Fibroblast of lung (primary cell): ENCODE data around the gene RIMS4. TPM values are rescaled to one million over a fixed set of nuclear protein-coding genes. Genes with fewer than 3 reads are reported as not detected.

Experiments used
- DNase-seq, 2 donors: peaks; one replicate each; pipeline versions ENCODE4 v3.0.0 to v3.0.0-alpha.2; 2010; ENCODE audit warnings: low read depth in 2 of 2
- H2AFZ ChIP-seq: 2 replicates; pipeline ENCODE4 v1.5.1; 2012; ENCODE audit warnings: low read length, control low read depth, inconsistent platforms
- H3K27ac ChIP-seq: 2 replicates; pipeline ENCODE4 v1.5.1; 2011; ENCODE audit warnings: low read length, control low read depth; ENCODE audit not compliant: insufficient read depth
- H3K27me3 ChIP-seq: 2 replicates; pipeline ENCODE4 v1.5.1; 2011; ENCODE audit warnings: mild to moderate bottlenecking, low read length; ENCODE audit not compliant: control insufficient read depth, insufficient read depth
- H3K36me3 ChIP-seq: 2 replicates; pipeline ENCODE4 v1.5.1; 2011; ENCODE audit warnings: low read length; ENCODE audit not compliant: control insufficient read depth, insufficient read depth
- H3K4me1 ChIP-seq: 2 replicates; pipeline ENCODE4 v1.5.1; 2011; ENCODE audit warnings: low read length; ENCODE audit not compliant: control insufficient read depth, insufficient read depth; ENCODE audit errors: extremely low read depth
- H3K4me2 ChIP-seq: 2 replicates; pipeline ENCODE4 v1.5.1; 2011; ENCODE audit warnings: low read length, control low read depth; ENCODE audit not compliant: insufficient read depth; ENCODE audit errors: extremely low read depth
- H3K4me3 ChIP-seq, 4 experiments: fragments of 200-600 bp in 1 of 4; sonication (generic) in 1 of 4; replicated peaks in 1 of 4; 2 replicates each; pipeline ENCODE4 v1.5.1; 2011 to 2016; ENCODE audit warnings: low read length in 4 of 4, low read depth in 3 of 4, mild to moderate bottlenecking in 3 of 4, control low read depth in 2 of 4, inconsistent platforms in 1 of 4, mixed read lengths in 1 of 4; ENCODE audit not compliant: insufficient read depth in 1 of 4; ENCODE audit errors: control extremely low read depth in 1 of 4
- H3K79me2 ChIP-seq: 2 replicates; pipeline ENCODE4 v1.5.1; 2012; ENCODE audit warnings: mild to moderate bottlenecking, low read length, inconsistent platforms; ENCODE audit not compliant: control insufficient read depth, insufficient read depth
- H3K9ac ChIP-seq: 2 replicates; pipeline ENCODE4 v1.5.1; 2011; ENCODE audit warnings: mild to moderate bottlenecking, low read length, control low read depth; ENCODE audit not compliant: insufficient read depth
- H3K9me3 ChIP-seq: 2 replicates; pipeline ENCODE4 v1.5.1; 2012; ENCODE audit warnings: low read depth, low read length; ENCODE audit not compliant: control insufficient read depth, insufficient read depth
- H4K20me1 ChIP-seq: 2 replicates; pipeline ENCODE4 v1.5.1; 2011; ENCODE audit warnings: low read length; ENCODE audit not compliant: control insufficient read depth, insufficient read depth; ENCODE audit errors: extremely low read depth
- CTCF ChIP-seq, 2 donors: IDR thresholded peaks in 1 of 2; conservative IDR thresholded peaks in 1 of 2; 1 replicate in 1 of 2; 2 replicates in 1 of 2; pipeline ENCODE4 v1.5.1; 2011 to 2012; ENCODE audit warnings: low read length in 2 of 2, control low read depth in 1 of 2, inconsistent platforms in 1 of 2, low read depth in 1 of 2, mild to moderate bottlenecking in 1 of 2
- EZH2 ChIP-seq: IDR thresholded peaks from 2 replicates; pipeline ENCODE4 v1.5.1; 2012; ENCODE audit warnings: low read length, control low read depth, mild to moderate bottlenecking; ENCODE audit errors: missing control alignments
- polyA plus RNA-seq, 2 donors: library from polyadenylated mRNA; depleted of rRNA in 1 of 2; stranded (reverse) in 1 of 2; unstranded in 1 of 2; fragments of >200 nt; gene quantifications; 2 replicates each; pipeline ENCODE4 v1.2.1, GENCODE V29; 2011 to 2012; ENCODE audit warnings: missing spikeins in 1 of 2
- total RNA-seq: library from RNA; depleted of rRNA; stranded (reverse); fragments of >200 nt; gene quantifications from 2 replicates; pipeline ENCODE4 v1.2.1, GENCODE V29; 2014

RIMS4 gene
- total and polyA plus RNA-seq, 2 donors (not counting 1 experiment from before 2014, with no cell fraction given) = under 0.01 to 0.03 TPM

GRCh38 chr20:44850272-44850671, 39.9 kb upstream of the RIMS4 start:
- Histone ChIP-seq H2AFZ (no peak overlapping the region), H3K27ac (no peak overlapping the region), H3K4me2 (no peak overlapping the region), H3K79me2 (no peaks in the 10 kb centered on the region), H3K4me1 (no peaks in the 10 kb centered on the region), H3K27me3 (peaks cover 5% of the 10 kb centered on the region), H4K20me1 (no peaks in the 10 kb centered on the region), H3K9ac (no peak overlapping the region), H3K36me3 (no peaks in the 10 kb centered on the region), H3K4me3 (no peak overlapping the region), H3K9me3 (no peaks in the 10 kb centered on the region)
- no peak for DNase-seq
- no peak for TF ChIP-seq EZH2

- no peaks in the 10 kb centered on the region for H3K79me2 ChIP-seq
- H3K4me1 ChIP-seq = no peaks in the 10 kb centered on the region
- TF ChIP-seq EZH2 (no peak), CTCF (conservative IDR thresholded peaks at IDR 0.05 in 1 of 2, IDR thresholded peaks at IDR 0.05 in 1 of 2; ENCODE audit: low read depth in 1 of 2, low read length in 2 of 2) (no peak)
- H3K9me3 ChIP-seq = no peaks in the 10 kb centered on the region
- no peak overlapping the region for H2AFZ ChIP-seq
- no peak overlapping the region for H3K27ac ChIP-seq
- no peak overlapping the region for H3K4me2 ChIP-seq
- H3K36me3 ChIP-seq = no peaks in the 10 kb centered on the region
- H3K27me3 ChIP-seq = peaks cover 5% of the 10 kb centered on the region
- H3K9ac ChIP-seq = no peak overlapping the region
- H3K4me3 ChIP-seq = no peak overlapping the region
- no peak for DNase-seq
- H4K20me1 ChIP-seq = no peaks in the 10 kb centered on the region
These were observed 39.4 kb upstream of the RIMS4 start for GRCh38 chr20:44849703-44850102.

GRCh38 chr20:44848254-44849015, 38.1 kb upstream of the RIMS4 start:
- TF ChIP-seq CTCF (conservative IDR thresholded peaks at IDR 0.05 in 1 of 2, IDR thresholded peaks at IDR 0.05 in 1 of 2; ENCODE audit: low read depth in 1 of 2, low read length in 2 of 2) (no peak), EZH2 (no peak)
- H3K27me3 ChIP-seq = peaks cover 5% of the 10 kb centered on the region
- H3K9ac ChIP-seq = no peak overlapping the region
- no peak overlapping the region for H2AFZ ChIP-seq
- no peaks in the 10 kb centered on the region for H4K20me1 ChIP-seq
- no peaks in the 10 kb centered on the region for H3K9me3 ChIP-seq
- no peak overlapping the region for H3K4me3 ChIP-seq
- H3K4me2 ChIP-seq = no peak overlapping the region
- H3K36me3 ChIP-seq = no peaks in the 10 kb centered on the region
- no peak overlapping the region for H3K27ac ChIP-seq
- no peaks in the 10 kb centered on the region for H3K79me2 ChIP-seq
- H3K4me1 ChIP-seq = no peaks in the 10 kb centered on the region
- DNase-seq = no peak
